ENCODE results near the gene RXRA. TPM values are rescaled to one million over a fixed set of nuclear protein-coding genes. Genes with fewer than 3 reads are reported as not detected.

Gene RXRA
- total and polyA plus RNA-seq, 2 of the 4 experiments (the other 2 are of a cell fraction), result 7.5 to 17.9 TPM

- Histone ChIP-seq H2BK5ac (ENCODE audit: low read depth, low read length, poor library complexity, severe bottlenecking) (no peak overlapping the region), H4K20me1 (ENCODE audit: insufficient read depth, low read length) (no peaks in the 10 kb centered on the region), H2AFZ (replicated peaks; ENCODE audit: low read length, poor library complexity) (no peak overlapping the region), H3K18ac (ENCODE audit: low read depth, low read length) (no peak overlapping the region), H2AK5ac (ENCODE audit: low read depth, low read length) (no peak overlapping the region), H2AK9ac (replicated peaks; ENCODE audit: low read depth, low read length, poor library complexity) (no peak overlapping the region), H3K14ac (replicated peaks; ENCODE audit: low read depth, low read length) (no peak overlapping the region), H3K56ac (ENCODE audit: extremely low read depth, insufficient read depth, low read length) (no peak overlapping the region), H3K9me1 (ENCODE audit: insufficient read depth, low read length) (0 out of 2 replicates have a peak, but pooled peaks cover 2% of the 10 kb centered on the region), H2BK15ac (ENCODE audit: low read depth, low read length) (no peak overlapping the region), H3K4me1 (ENCODE audit: control insufficient read depth, insufficient read depth, low read length) (peaks cover 5% of the 10 kb centered on the region; the same call in 1 of the 2 replicates), H4K8ac (ENCODE audit: low read depth in 2 of 2, low read length in 2 of 2) (no peak overlapping the region), H2BK120ac (ENCODE audit: low read depth, low read length) (no peak overlapping the region), H2BK20ac (ENCODE audit: low read depth, low read length) (no peak overlapping the region), H3K9ac (ENCODE audit: low read depth, low read length) (no peak overlapping the region), H3K27me3 (ENCODE audit: control insufficient read depth, insufficient read depth, low read length) (peaks cover 27% of the 10 kb centered on the region; the same call in 1 of the 2 replicates), H3K23ac (ENCODE audit: low read depth, low read length) (no peak overlapping the region), H3K79me1 (ENCODE audit: low read depth in 1 of 2, low read length in 2 of 2) (no peaks in the 10 kb centered on the region), H3K4me3 (ENCODE audit: insufficient read depth, low read depth, low read length) (no peak overlapping the region), H4K91ac (ENCODE audit: insufficient read depth, low read depth, low read length) (no peak overlapping the region), H3K9me3 (ENCODE audit: control insufficient read depth, insufficient read depth, low read length) (no peaks in the 10 kb centered on the region; the same call in 1 of the 2 replicates), H3K27ac (ENCODE audit: insufficient read depth, low read length) (no peak overlapping the region), H3K36me3 (ENCODE audit: control insufficient read depth, insufficient read depth, low read length) (no peaks in the 10 kb centered on the region), H3K4me2 (ENCODE audit: low read depth, low read length) (no peak overlapping the region), H3K4ac (ENCODE audit: low read depth, low read length) (no peak overlapping the region), H4K5ac (ENCODE audit: low read depth, low read length) (no peak overlapping the region)
- no TSS peak for BruUV-seq (replicated peaks)
- no peak for TF ChIP-seq CTCF (conservative IDR thresholded peaks at IDR 0.05; ENCODE audit: low read depth, low read length)
- TF ChIP-seq MAFK (IDR thresholded peaks at IDR 0.05; ENCODE audit: low read depth, low read length), result no peak
- no peak for TF ChIP-seq POLR2A (IDR thresholded peaks at IDR 0.05; ENCODE audit: low read depth, low read length)
- no peak for TF ChIP-seq RFX5 (IDR thresholded peaks at IDR 0.05; ENCODE audit: low read depth, low read length)
- TF ChIP-seq NFE2L2 (IDR thresholded peaks at IDR 0.05; ENCODE audit: low read depth, low read length), result no peak
- no peak for TF ChIP-seq RCOR1 (IDR thresholded peaks at IDR 0.05; ENCODE audit: insufficient replicate concordance, low read length)
- no peak for TF ChIP-seq BHLHE40 (IDR thresholded peaks at IDR 0.05; ENCODE audit: low read depth, low read length)
- 56% methylated on average over 7 of the region's 12 CpGs; no CpG with 5 or more reads in 1 of the 2 experiments for WGBS, 2 experiments (ENCODE audit: extremely low coverage in 2 of 2, insufficient read length in 1 of 2)
- POLR2A ChIA-PET (ENCODE audit: unreplicated experiment), result no interaction called here
- in situ Hi-C loops (cut with MboI; ENCODE audit: low sequenced_read_pairs) (no loop called here), intact Hi-C loops (cut with micrococcal nuclease) (no loop called here), dilution Hi-C loops (cut with HindIII; ENCODE audit: low sequenced_read_pairs, unreplicated experiment) (no loop called here)
- CTCF ChIA-PET, result no interaction called here
- ATAC-seq (ENCODE audit: low read depth) (no peak), DNase-seq (no peak)
Observed at GRCh38 chr9:134289241-134289875, 36.9 kb upstream of the RXRA start.
